Renal pelvis (tissue), 4 donors: Measurements from ENCODE around the gene ZNF639. TPM values are rescaled to one million over a fixed set of nuclear protein-coding genes. Genes with fewer than 3 reads are reported as not detected.

ENCODE experiments used
- DNase-seq: peaks from one replicate; pipeline ENCODE4 v3.0.0-alpha.2; 2013
- polyA plus RNA-seq, 3 donors: library from polyadenylated mRNA; unstranded; fragments of 120-200 nt; gene quantifications; one replicate each; pipeline ENCODE4 v1.2.1, GENCODE V29; 2013; ENCODE audit not compliant: insufficient read length in 3 of 3

Gene ZNF639
- polyA plus RNA-seq, 3 donors = 46.0 to 55.8 (median 55.0) TPM

GRCh38 chr3:179376474-179376873 lies 53.6 kb downstream of the ZNF639 start:
- DNase-seq = no peak

Other genes starting within 250 kb of the ZNF639 start
- 10 to 100 TPM; 22.9 to 24.7 (median 23.4) TPM for gene PIK3CA, start 174.7 kb upstream of the ZNF639 start, polyA plus RNA-seq
- gene KCNMB3, start 71.9 kb upstream of the ZNF639 start, polyA plus RNA-seq = 1 to 10 TPM; 5.7 to 7.9 (median 7.4) TPM
- gene MFN1, start 24.7 kb downstream of the ZNF639 start, polyA plus RNA-seq = 10 to 100 TPM; 48.6 to 76.9 (median 74.4) TPM
- 10 to 100 TPM; 22.1 to 23.9 (median 23.1) TPM for gene GNB4, start 128.4 kb downstream of the ZNF639 start, polyA plus RNA-seq
- gene ACTL6A, start 239.9 kb downstream of the ZNF639 start, polyA plus RNA-seq = 100 to 1,000 TPM in 2 of 3 donors, 10 to 100 TPM in 1; 93.8 to 114 (median 102) TPM